HCT116 (cell line): ENCODE results near the gene SYNJ2. TPM values are rescaled to one million over a fixed set of nuclear protein-coding genes. Genes with fewer than 3 reads are reported as not detected.

ENCODE experiments used
- ATAC-seq: fragments of 200-7000 bp; cut with Tn5 transposase; 2 replicates; pipeline ENCODE4 v1.9.1; 2020; ENCODE audit warnings: mild to moderate bottlenecking, moderate library complexity
- BruUV-seq: library from RNA; stranded (reverse); fragments of 400-500 nt; replicated peaks from 2 replicates; lab custom pipeline; 2021; lab: Mats Ljungman, UMichigan
- CTCF ChIA-PET: fragments of 300-600 bp; sonication (Branson Sonifier 250); formaldehyde crosslinking; loops from one replicate; lab custom pipeline; 2021; ENCODE audit warnings: antibody characterized with exemption; lab: Charles Lee
- POLR2A ChIA-PET: fragments of 300-600, 350-600 bp; sonication (Branson Sonifier 250); formaldehyde crosslinking; loops from one replicate; lab custom pipeline; 2021; ENCODE audit warnings: antibody characterized with exemption; lab: Charles Lee
- RAD21 ChIA-PET, 2 experiments: fragments of 300-600 bp; sonication (Branson Sonifier 250); formaldehyde crosslinking; loops; one replicate each; lab custom pipeline; 2023; ENCODE audit warnings: low total read pairs in 2 of 2; ENCODE audit not compliant: uncharacterized antibody in 2 of 2, unreplicated experiment in 2 of 2, low non-redundant PET in 1 of 2; lab: Charles Lee
- DNase-seq: peaks from one replicate; pipeline ENCODE4 v3.0.0-alpha.2; 2010; ENCODE audit warnings: low read depth, low spot score
- H2AFZ ChIP-seq: fragments of 200-600 bp; shearing (Covaris generic), sonication (generic); 2 replicates; pipeline ENCODE4 v1.6.1; 2017; ENCODE audit warnings: low read depth, mixed run types, mixed read lengths, antibody characterized with exemption, low read length; ENCODE audit not compliant: poor library complexity, severe bottlenecking
- H3K27ac ChIP-seq: 2 replicates; pipeline ENCODE4 v1.5.1; 2012; ENCODE audit warnings: low read depth, low read length
- H3K27me3 ChIP-seq: fragments of 200-600 bp; sonication (generic); 2 replicates; pipeline ENCODE4 v1.6.1; 2016; ENCODE audit warnings: mixed run types, low read length, mixed read lengths; ENCODE audit not compliant: insufficient read depth
- H3K36me3 ChIP-seq, 2 experiments: fragments of 200-500 bp in 1 of 2; fragments of 200-600 bp in 1 of 2; sonication (Bioruptor generic) in 1 of 2; sonication (generic) in 1 of 2; 2 replicates each; pipeline versions ENCODE4 v1.5.1 to v1.6.1; 2014 to 2016; ENCODE audit warnings: low read length in 2 of 2, inconsistent platforms in 1 of 2, mixed read lengths in 1 of 2, mixed run types in 1 of 2; ENCODE audit not compliant: insufficient read depth in 2 of 2, control insufficient read depth in 1 of 2
- H3K4me1 ChIP-seq, 2 experiments: fragments of 200-600 bp in 1 of 2; sonication (generic) in 1 of 2; 2 replicates each; pipeline versions ENCODE4 v1.5.1 to v1.6.1; 2012 to 2017; ENCODE audit warnings: low read length in 2 of 2, inconsistent platforms in 1 of 2, mild to moderate bottlenecking in 1 of 2, mixed read lengths in 1 of 2, mixed run types in 1 of 2, moderate library complexity in 1 of 2; ENCODE audit not compliant: insufficient read depth in 2 of 2, control insufficient read depth in 1 of 2
- H3K4me2 ChIP-seq: fragments of 200-600 bp; sonication (generic); 2 replicates; pipeline ENCODE4 v1.6.1; 2017; ENCODE audit warnings: mixed run types, low read length, mixed read lengths
- H3K4me3 ChIP-seq, 2 experiments: fragments of 200-600 bp in 1 of 2; sonication (generic) in 1 of 2; replicated peaks in 1 of 2; 2 replicates each; pipeline ENCODE4 v1.5.1; 2011 to 2016; ENCODE audit warnings: low read length in 2 of 2, control low read depth in 1 of 2, low read depth in 1 of 2, mild to moderate bottlenecking in 1 of 2, mixed read lengths in 1 of 2, mixed run types in 1 of 2
- H3K79me2 ChIP-seq: fragments of 200-600 bp; sonication (generic); 2 replicates; pipeline ENCODE4 v1.6.1; 2017; ENCODE audit warnings: mild to moderate bottlenecking, mixed run types, low read length, moderate library complexity, mixed read lengths; ENCODE audit not compliant: insufficient read depth
- H3K9ac ChIP-seq: fragments of 200-600 bp; sonication (generic); 2 replicates; pipeline ENCODE4 v1.6.1; 2016; ENCODE audit warnings: low read length, mixed read lengths
- H3K9me2 ChIP-seq: fragments of 200-600 bp; sonication (generic), shearing (Covaris generic); 2 replicates; pipeline ENCODE4 v1.6.1; 2017; ENCODE audit warnings: mixed run types, mild to moderate bottlenecking, moderate library complexity; ENCODE audit not compliant: insufficient read depth
- H3K9me3 ChIP-seq, 2 experiments: fragments of 200-500 bp in 1 of 2; fragments of 200-600 bp in 1 of 2; sonication (Bioruptor generic) in 1 of 2; sonication (generic) in 1 of 2; 2 replicates each; pipeline ENCODE4 v1.6.1; 2014 to 2017; ENCODE audit warnings: low read length in 2 of 2, mixed read lengths in 2 of 2, inconsistent platforms in 1 of 2, low read depth in 1 of 2, mild to moderate bottlenecking in 1 of 2, mixed run types in 1 of 2, moderate library complexity in 1 of 2; ENCODE audit not compliant: control insufficient read depth in 1 of 2, insufficient read depth in 1 of 2
- H4K20me1 ChIP-seq: fragments of 200-600 bp; sonication (generic), shearing (Covaris generic); 2 replicates; pipeline ENCODE4 v1.6.1; 2017; ENCODE audit warnings: mixed run types, mild to moderate bottlenecking, moderate library complexity; ENCODE audit not compliant: insufficient read depth
- CTCF ChIP-seq, 3 experiments: fragments of 200-600 bp in 1 of 3; sonication (generic) in 1 of 3; IDR thresholded peaks in 2 of 3; conservative IDR thresholded peaks in 1 of 3; 2 replicates each; pipeline ENCODE4 v1.5.1; 2012 to 2017; ENCODE audit warnings: low read depth in 2 of 3, low read length in 2 of 3, antibody characterized with exemption in 1 of 3, borderline replicate concordance in 1 of 3, control low read depth in 1 of 3, mild to moderate bottlenecking in 1 of 3, mixed read lengths in 1 of 3, mixed run types in 1 of 3, moderate library complexity in 1 of 3; ENCODE audit not compliant: insufficient read depth in 1 of 3
- JUND ChIP-seq: IDR thresholded peaks from 2 replicates; pipeline ENCODE4 v1.6.1; 2012
- MAX ChIP-seq: IDR thresholded peaks from 2 replicates; pipeline ENCODE4 v1.6.1; 2012
- RAD21 ChIP-seq: IDR thresholded peaks from 2 replicates; pipeline ENCODE4 v1.6.1; 2012; ENCODE audit warnings: low read depth, mild to moderate bottlenecking
- SRF ChIP-seq: IDR thresholded peaks from 2 replicates; pipeline ENCODE4 v1.6.1; 2012; ENCODE audit warnings: low read depth
- TCF7L2 ChIP-seq: IDR thresholded peaks from 2 replicates; pipeline ENCODE4 v1.7.0; 2011; ENCODE audit warnings: borderline replicate concordance, inconsistent platforms; ENCODE audit not compliant: insufficient read depth, insufficient read length; ENCODE audit errors: extremely low read depth
- ZFX ChIP-seq: fragments of 450-650 bp; IDR thresholded peaks from 2 replicates; pipeline ENCODE4 v1.6.1; 2017
- intact Hi-C: fragments of 100-400 bp; cut with micrococcal nuclease; formaldehyde crosslinking; loops from 2 replicates; pipeline ENCODE4 v1.10.0; 2022
- total RNA-seq: library from RNA; stranded (reverse); gene quantifications from one replicate; pipeline ENCODE4 v1.2.1, GENCODE V29; 2021; ENCODE audit not compliant: unreplicated experiment

SYNJ2 gene
- total RNA-seq, 1 experiment from 2014 or later = 23.9 TPM

DNA sequence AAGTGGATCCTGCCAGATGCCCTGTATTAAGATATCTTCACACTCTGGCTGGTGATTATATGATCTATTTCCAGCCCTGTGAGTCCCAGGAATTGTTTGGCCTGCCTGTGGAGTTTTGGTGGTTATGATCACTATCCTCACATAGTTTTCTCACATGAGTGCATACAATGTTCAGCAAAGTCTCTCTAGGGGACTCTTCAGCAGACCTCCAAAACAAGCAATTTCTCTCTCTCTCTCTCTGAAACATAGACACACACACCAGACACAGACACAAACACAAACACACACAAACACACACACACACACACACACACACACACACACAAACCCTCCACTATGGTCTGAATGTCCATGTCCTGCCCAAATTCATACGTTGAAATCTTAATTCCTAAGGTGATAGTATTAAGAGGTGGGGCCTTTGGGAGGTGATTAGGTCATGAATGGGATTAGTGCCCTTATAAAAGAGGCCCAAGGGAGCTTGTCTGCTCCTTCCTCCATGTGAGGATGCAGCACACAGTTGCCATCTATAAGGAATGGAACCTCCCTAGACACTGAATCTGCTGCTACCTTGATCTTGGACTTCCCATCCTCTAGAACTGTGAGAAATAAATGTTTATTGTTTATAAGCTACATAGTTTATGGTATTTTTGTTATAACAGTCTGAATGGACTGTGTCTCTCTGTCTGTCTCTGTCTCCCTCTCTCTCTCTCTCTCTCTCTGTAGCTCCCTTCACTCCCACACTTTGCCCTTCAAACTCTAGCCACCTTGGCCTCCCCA, 22.0 kb upstream of the SYNJ2 start:
- CTCF ChIA-PET = no interaction called here
- ATAC-seq = no peak
- Histone ChIP-seq H3K9me3 (peaks cover 4 to 11% of the 10 kb centered on the region in 2 experiments; a peak in 3 of 4 replicates), H3K27me3 (no peaks in the 10 kb centered on the region), H3K27ac (no peak overlapping the region), H3K4me3 (no peak overlapping the region), H3K9me2 (no peaks in the 10 kb centered on the region), H3K79me2 (no peaks in the 10 kb centered on the region), H3K4me2 (no peak overlapping the region), H3K9ac (no peak overlapping the region), H4K20me1 (no peaks in the 10 kb centered on the region), H3K36me3 (no peaks in the 10 kb centered on the region), H3K4me1 (peaks cover 5 to 7% of the 10 kb centered on the region in 2 experiments; a peak in 3 of 4 replicates), H2AFZ (no peak overlapping the region)
- POLR2A ChIA-PET = no interaction called here
- intact Hi-C loops = loop anchor here (10.0 kb wide), 1 partner anchor 295 kb away; no protein-coding TSS in a partner anchor
- DNase-seq = no peak
- TF ChIP-seq JUND = no peak
- TF ChIP-seq ZFX = no peak
- TF ChIP-seq MAX = no peak
- no peak for TF ChIP-seq SRF
- RAD21 ChIA-PET = no interaction called here
- BruUV-seq = no TSS peak

DNA sequence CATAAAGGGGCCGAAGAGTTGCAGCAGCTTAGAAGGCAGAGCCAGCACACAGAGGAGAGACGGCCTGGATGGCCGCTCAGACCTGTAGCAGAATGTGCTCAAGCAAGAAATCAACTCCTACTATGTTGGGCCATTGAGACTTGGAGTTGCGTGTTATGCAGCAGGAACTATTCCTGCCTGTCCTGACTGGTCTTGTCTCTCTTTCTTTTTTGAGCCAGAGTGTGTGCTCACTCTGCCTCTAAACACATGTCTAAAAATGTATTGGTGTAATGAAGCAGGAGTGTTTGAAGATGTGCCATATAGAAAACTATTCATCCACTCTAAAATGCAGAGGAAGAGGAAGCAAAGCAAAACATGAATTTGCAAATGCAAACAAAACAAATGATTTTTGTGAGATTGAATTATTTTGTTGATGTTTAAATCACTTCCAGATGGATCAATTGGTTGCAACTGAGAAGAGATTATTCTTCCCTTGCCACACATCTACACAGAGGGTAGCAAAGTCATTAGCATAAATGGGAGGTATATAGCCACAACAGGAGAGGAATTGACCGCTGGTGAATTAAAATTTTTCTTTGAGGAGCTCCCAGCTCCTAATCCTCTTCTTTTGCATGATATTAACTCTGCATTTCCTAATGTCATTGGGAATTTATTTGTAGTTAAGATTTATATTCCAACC, 20.4 kb upstream of the SYNJ2 start:
- intact Hi-C loops = no loop called here
- no peak for DNase-seq

More for the DNA sequence above, 20.4 kb upstream of the SYNJ2 start:
- H3K9ac ChIP-seq = no peak overlapping the region
- no peak for ATAC-seq
- H3K4me3 ChIP-seq = no peak overlapping the region
- POLR2A ChIA-PET = no interaction called here
- H3K27ac ChIP-seq = no peak overlapping the region
- no peak overlapping the region for H3K4me2 ChIP-seq
- H2AFZ ChIP-seq = no peak overlapping the region
- no peaks in the 10 kb centered on the region for H3K4me1 ChIP-seq
- H4K20me1 ChIP-seq = no peaks in the 10 kb centered on the region
- RAD21 ChIA-PET = no interaction called here
- no peaks in the 10 kb centered on the region for H3K9me2 ChIP-seq
- CTCF ChIA-PET = no interaction called here
- H3K9me3 ChIP-seq = peaks cover 4 to 11% of the 10 kb centered on the region in 2 experiments; a peak in 3 of 4 replicates
- no peaks in the 10 kb centered on the region for H3K79me2 ChIP-seq
- H3K36me3 ChIP-seq = no peaks in the 10 kb centered on the region
- BruUV-seq = no TSS peak
- TF ChIP-seq ZFX (no peak), TCF7L2 (no peak), CTCF (IDR thresholded peaks at IDR 0.05 in 2 of 3, conservative IDR thresholded peaks at IDR 0.05 in 1 of 3; ENCODE audit: borderline replicate concordance in 1 of 3, insufficient read depth in 1 of 3, low read depth in 2 of 3, low read length in 2 of 3) (no peak), RAD21 (no peak)
- H3K27me3 ChIP-seq = no peaks in the 10 kb centered on the region
